22Rv1 (cell line): ENCODE measurements around the gene NDUFB11.

Experiments
- H3K27ac ChIP-seq: fragments of 450-650 bp; 2 replicates; pipeline ENCODE4 v1.5.1; 2017
- ZFX ChIP-seq: fragments of 450-650 bp; IDR thresholded peaks from 2 replicates; pipeline ENCODE4 v1.6.1; 2017; ENCODE audit warnings: antibody characterized with exemption, borderline replicate concordance
- TF ChIP-seq, protein P1 (sequence below): fragments of 450-650 bp; IDR thresholded peaks from 2 replicates; pipeline ENCODE4 v1.5.1; 2017; ENCODE audit warnings: mild to moderate bottlenecking

NDUFB11 gene

DNA sequence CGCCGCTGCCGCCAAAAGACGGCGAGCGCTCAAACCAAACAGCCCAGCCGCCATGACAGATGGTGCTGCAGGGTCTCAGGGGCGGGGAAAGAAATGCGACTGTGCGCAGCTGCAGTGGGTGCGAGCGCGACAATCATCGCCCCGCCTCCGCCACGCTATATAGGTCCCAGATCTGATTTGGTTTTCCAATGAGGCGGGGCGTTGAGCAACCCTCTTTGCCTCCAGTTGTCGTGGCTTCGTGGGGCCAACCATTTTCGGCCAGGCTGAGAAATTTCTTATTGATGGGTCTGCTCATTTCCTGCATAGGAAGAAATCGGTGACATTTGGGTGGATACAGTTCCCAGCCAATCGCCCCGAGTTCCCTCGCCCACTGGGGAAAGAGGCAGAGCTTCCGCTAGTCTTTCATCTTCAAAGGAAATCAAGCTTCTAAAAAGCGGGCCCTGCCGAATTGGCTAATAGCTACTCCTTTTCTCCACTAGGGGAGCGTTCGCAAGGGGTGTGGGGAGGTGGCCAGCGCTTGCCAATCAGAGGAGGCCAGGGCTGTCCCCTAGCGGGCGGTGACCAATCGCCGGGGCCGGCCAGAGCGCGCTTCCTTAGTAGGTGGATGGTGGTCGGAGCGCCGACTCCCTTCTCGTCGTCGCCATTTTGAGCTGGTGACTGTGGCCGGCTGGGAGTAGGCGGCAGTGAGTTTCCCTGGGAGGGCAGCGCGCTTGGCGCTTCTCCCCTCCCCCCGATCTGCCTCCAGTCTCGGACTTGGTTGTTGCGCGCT, at the start of gene NDUFB11, which contains the start of gene RBM10:
TSS of gene NDUFB11 (minus strand) at position 77 of the 769 bp plus-strand sequence. CDS start at position 54, 23 bp downstream.
TSS of gene RBM10 (plus strand) at position 596 of the 769 bp plus-strand sequence. CDS start 2,261 bp downstream, outside the sequence.
- TF ChIP-seq ZFX = no peak
- TF ChIP-seq, protein P1, sequence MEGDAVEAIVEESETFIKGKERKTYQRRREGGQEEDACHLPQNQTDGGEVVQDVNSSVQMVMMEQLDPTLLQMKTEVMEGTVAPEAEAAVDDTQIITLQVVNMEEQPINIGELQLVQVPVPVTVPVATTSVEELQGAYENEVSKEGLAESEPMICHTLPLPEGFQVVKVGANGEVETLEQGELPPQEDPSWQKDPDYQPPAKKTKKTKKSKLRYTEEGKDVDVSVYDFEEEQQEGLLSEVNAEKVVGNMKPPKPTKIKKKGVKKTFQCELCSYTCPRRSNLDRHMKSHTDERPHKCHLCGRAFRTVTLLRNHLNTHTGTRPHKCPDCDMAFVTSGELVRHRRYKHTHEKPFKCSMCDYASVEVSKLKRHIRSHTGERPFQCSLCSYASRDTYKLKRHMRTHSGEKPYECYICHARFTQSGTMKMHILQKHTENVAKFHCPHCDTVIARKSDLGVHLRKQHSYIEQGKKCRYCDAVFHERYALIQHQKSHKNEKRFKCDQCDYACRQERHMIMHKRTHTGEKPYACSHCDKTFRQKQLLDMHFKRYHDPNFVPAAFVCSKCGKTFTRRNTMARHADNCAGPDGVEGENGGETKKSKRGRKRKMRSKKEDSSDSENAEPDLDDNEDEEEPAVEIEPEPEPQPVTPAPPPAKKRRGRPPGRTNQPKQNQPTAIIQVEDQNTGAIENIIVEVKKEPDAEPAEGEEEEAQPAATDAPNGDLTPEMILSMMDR = peak; percentile 74
- peak within 1 kb of the TSS; percentile 92 for H3K27ac ChIP-seq

- TF ChIP-seq ZFX = no peak
- TF ChIP-seq, protein P1 = peak; percentile 61
- H3K27ac ChIP-seq = peak within 1 kb of the TSS; percentile 76
Observed at GRCh38 chrX:47193475-47194193, 49.1 kb upstream of the NDUFB11 start, which contains the start of gene UBA1. Gene UBA1 (plus strand): TSS chrX:47193829. CDS start chrX:47198803, 4,974 bp downstream.

DNA sequence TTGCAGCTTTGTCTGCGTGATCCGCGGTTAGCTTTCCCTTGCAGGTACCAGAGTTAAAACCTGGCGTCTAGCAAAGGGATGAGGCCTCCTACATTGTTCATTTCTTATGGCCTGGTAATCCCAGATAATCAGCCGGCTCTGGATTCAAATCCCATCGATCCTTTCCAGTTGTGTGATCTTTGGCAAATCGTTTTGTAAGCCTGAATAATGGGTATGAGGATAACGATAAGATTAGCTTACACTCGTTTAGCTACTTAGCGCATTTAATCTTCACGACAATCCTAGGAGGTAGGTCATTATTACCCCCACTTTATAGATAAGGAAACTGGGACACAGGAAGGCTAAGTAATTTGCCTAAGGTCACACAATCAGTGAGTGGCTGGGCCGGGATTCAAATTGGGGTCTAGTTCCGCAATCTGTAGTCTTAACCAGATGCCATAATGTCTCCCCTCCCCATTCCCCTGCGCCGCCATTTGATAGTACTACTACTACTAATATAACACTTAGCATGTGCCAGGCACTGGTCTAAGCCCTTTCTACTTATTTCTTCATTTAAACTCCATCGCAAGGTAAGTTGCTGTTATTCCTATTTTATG, 47.4 kb upstream of the NDUFB11 start:
- peak overlapping the region; percentile 73 for H3K27ac ChIP-seq
- TF ChIP-seq ZFX = no peak
- TF ChIP-seq, protein P1 = no peak

DNA sequence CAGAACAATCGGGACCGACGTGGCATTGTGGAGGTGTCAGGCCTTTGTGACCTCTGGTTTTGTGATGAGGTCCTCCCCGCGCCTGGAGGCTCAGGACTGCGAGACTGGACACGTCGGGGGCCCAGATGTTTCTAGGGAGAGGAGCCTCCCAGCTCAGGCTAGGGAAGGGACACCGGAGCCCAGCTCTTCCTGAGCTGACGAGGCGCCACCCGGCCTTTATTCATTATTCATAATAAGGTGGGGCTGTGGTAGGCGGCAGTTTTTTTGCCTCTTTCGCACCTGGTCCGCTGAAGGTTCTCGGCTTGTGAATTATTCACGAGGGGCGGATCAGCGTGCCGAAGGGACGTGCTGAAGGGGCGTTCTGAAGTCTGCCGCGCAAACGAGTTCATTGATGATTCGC, 46.8 kb upstream of the NDUFB11 start:
- H3K27ac ChIP-seq = peak overlapping the region; percentile 73
- no peak for TF ChIP-seq ZFX
- TF ChIP-seq, protein P1 = no peak

GRCh38 chrX:47190445-47191269, 46.2 kb upstream of the NDUFB11 start:
- peak overlapping the region; percentile 73 for H3K27ac ChIP-seq

GRCh38 chrX:47189906-47190305, 45.4 kb upstream of the NDUFB11 start:
- no peak overlapping the region for H3K27ac ChIP-seq
- TF ChIP-seq, protein P1 = no peak
- no peak for TF ChIP-seq ZFX

More at GRCh38 chrX:47190445-47191269, 46.2 kb upstream of the NDUFB11 start:
- TF ChIP-seq ZFX = no peak
- TF ChIP-seq, protein P1 = no peak
